Measurements from ENCODE around the gene PKP1. TPM values are rescaled to one million over a fixed set of nuclear protein-coding genes. Genes with fewer than 3 reads are reported as not detected.

Gene PKP1
- total and polyA plus RNA-seq, 2 of the 4 experiments (the other 2 are of a cell fraction): 0.18 to 0.36 TPM

DNA sequence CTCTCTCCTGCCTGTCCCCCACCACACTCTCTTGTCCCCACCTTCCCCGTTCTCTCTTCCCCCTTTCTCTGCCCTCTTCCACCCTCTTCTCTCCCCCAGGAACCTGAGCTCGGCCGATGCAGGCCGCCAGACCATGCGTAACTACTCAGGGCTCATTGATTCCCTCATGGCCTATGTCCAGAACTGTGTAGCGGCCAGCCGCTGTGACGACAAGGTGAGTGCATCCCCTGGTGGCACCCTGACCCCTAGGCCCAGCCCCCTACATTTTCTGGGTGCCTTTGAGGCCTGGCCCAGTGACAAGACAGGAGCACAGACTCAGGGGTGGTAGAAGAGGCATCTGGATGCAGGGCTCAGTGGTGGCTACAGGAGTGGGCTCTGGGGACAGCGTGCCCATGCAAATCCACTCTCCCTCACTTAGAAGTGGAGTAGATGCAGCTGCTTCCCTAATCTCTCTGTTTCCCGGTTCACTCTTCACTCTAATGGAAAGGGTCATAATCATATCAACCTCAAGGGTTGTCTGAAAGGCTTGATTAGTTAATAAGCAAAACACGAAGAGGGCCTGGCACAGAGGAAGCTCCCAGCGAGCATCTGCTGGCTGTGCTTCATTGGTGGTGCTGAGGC is 37.0 kb downstream of the PKP1 start:
- Histone ChIP-seq H3K4me1 (ENCODE audit: control insufficient read depth, insufficient read depth, low read length) (no peaks in the 10 kb centered on the region), H3K18ac (ENCODE audit: low read depth, low read length) (no peak overlapping the region), H4K5ac (ENCODE audit: low read depth, low read length) (no peak overlapping the region), H3K9ac (ENCODE audit: low read depth, low read length) (no peak overlapping the region), H4K8ac (ENCODE audit: low read depth in 2 of 2, low read length in 2 of 2) (no peak overlapping the region), H2AK5ac (ENCODE audit: low read depth, low read length) (no peak overlapping the region), H3K9me1 (ENCODE audit: insufficient read depth, low read length) (no peaks in the 10 kb centered on the region; the same call in 1 of the 2 replicates), H3K9me3 (ENCODE audit: control insufficient read depth, insufficient read depth, low read length) (no peaks in the 10 kb centered on the region; the same call in 1 of the 2 replicates), H3K79me1 (ENCODE audit: low read depth in 1 of 2, low read length in 2 of 2) (no peaks in the 10 kb centered on the region), H2BK15ac (ENCODE audit: low read depth, low read length) (no peak overlapping the region), H2AFZ (replicated peaks; ENCODE audit: low read length, poor library complexity) (no peak overlapping the region), H3K4ac (ENCODE audit: low read depth, low read length) (no peak overlapping the region), H3K56ac (ENCODE audit: extremely low read depth, insufficient read depth, low read length) (no peak overlapping the region), H3K36me3 (ENCODE audit: control insufficient read depth, insufficient read depth, low read length) (no peaks in the 10 kb centered on the region), H4K91ac (ENCODE audit: insufficient read depth, low read depth, low read length) (no peak overlapping the region), H3K14ac (replicated peaks; ENCODE audit: low read depth, low read length) (no peak overlapping the region), H2AK9ac (replicated peaks; ENCODE audit: low read depth, low read length, poor library complexity) (no peak overlapping the region), H4K20me1 (ENCODE audit: insufficient read depth, low read length) (no peaks in the 10 kb centered on the region), H3K23ac (ENCODE audit: low read depth, low read length) (no peak overlapping the region), H3K27ac (ENCODE audit: insufficient read depth, low read length) (no peak overlapping the region), H3K27me3 (ENCODE audit: control insufficient read depth, insufficient read depth, low read length) (peaks cover 83% of the 10 kb centered on the region), H2BK20ac (ENCODE audit: low read depth, low read length) (no peak overlapping the region), H3K4me2 (ENCODE audit: low read depth, low read length) (no peak overlapping the region), H2BK5ac (ENCODE audit: low read depth, low read length, poor library complexity, severe bottlenecking) (no peak overlapping the region), H2BK120ac (ENCODE audit: low read depth, low read length) (no peak overlapping the region), H3K4me3 (ENCODE audit: insufficient read depth, low read depth, low read length) (no peak overlapping the region)
- no TSS peak for BruUV-seq (replicated peaks)
- dilution Hi-C loops (cut with HindIII; ENCODE audit: low sequenced_read_pairs, unreplicated experiment): no loop called here
- in situ Hi-C loops (cut with MboI; ENCODE audit: low sequenced_read_pairs): no loop called here
- ATAC-seq (ENCODE audit: low read depth) (no peak), DNase-seq (no peak)
- intact Hi-C loops (cut with micrococcal nuclease): no loop called here
- WGBS, 2 experiments (ENCODE audit: extremely low coverage in 2 of 2, insufficient read length in 1 of 2): 30% methylated on average over 4 of the region's 12 CpGs; no CpG with 5 or more reads in 1 of the 2 experiments
- no peak for TF ChIP-seq MAZ (IDR thresholded peaks at IDR 0.05; ENCODE audit: borderline replicate concordance, low read depth, low read length)
- no peak for TF ChIP-seq MAFK (IDR thresholded peaks at IDR 0.05; ENCODE audit: low read depth, low read length)
- no peak for TF ChIP-seq CTCF (conservative IDR thresholded peaks at IDR 0.05; ENCODE audit: low read depth, low read length)
- TF ChIP-seq SMC3 (IDR thresholded peaks at IDR 0.05; ENCODE audit: low read depth, low read length): no peak
- TF ChIP-seq POLR2A (IDR thresholded peaks at IDR 0.05; ENCODE audit: low read depth, low read length): no peak
- no peak for TF ChIP-seq CEBPB (IDR thresholded peaks at IDR 0.05; ENCODE audit: low read depth, low read length)
- no peak for TF ChIP-seq CHD1 (IDR thresholded peaks at IDR 0.05; ENCODE audit: low read depth, low read length)
- TF ChIP-seq RAD21 (IDR thresholded peaks at IDR 0.05; ENCODE audit: low read length): no peak
- POLR2A ChIA-PET (ENCODE audit: unreplicated experiment): no interaction called here
- CTCF ChIA-PET: no interaction called here

Measured in IMR-90 (cell line).